Activated CD8-positive, alpha-beta memory T cell treated with anti-CD3 and anti-CD28 coated beads for 1 hour (primary cell): ENCODE data around the gene ASB6.
"Not testable (repeated sequence)": the region's sequence is repeated elsewhere in the genome, so short reads cannot be mapped to it uniquely, and the experiment has no call there.

Experiments
- DNase-seq, 2 donors: peaks; one replicate each; pipeline ENCODE4 v3.0.0-alpha.2; 2020; ENCODE audit warnings: low read depth in 1 of 2; ENCODE audit errors: extremely low read depth in 1 of 2

The ASB6 gene

GRCh38 chr9:129667850-129668249, 25.9 kb upstream of the ASB6 start:
- DNase-seq: no peak

- DNase-seq: no peak
These were observed 25.4 kb upstream of the ASB6 start for GRCh38 chr9:129667378-129667777.

GRCh38 chr9:129666575-129666974, 24.6 kb upstream of the ASB6 start:
- no peak for DNase-seq

- DNase-seq: no peak
These were observed 24.0 kb upstream of the ASB6 start for GRCh38 chr9:129665814-129666520.

GRCh38 chr9:129665389-129665775, 23.4 kb upstream of the ASB6 start, which contains the start of gene PRRX2:
Gene PRRX2, plus strand, starts transcription at chr9:129665647. Its CDS starts 221 bp downstream, at chr9:129665868.
- DNase-seq: peak in 1 of 2 donors; percentile 19

GRCh38 chr9:129664746-129665388, 22.9 kb upstream of the ASB6 start:
- no peak for DNase-seq

GRCh38 chr9:129662239-129662638, 20.3 kb upstream of the ASB6 start:
- not testable (repeated sequence) for DNase-seq

GRCh38 chr9:129661029-129661428, 19.1 kb upstream of the ASB6 start:
- no peak for DNase-seq

GRCh38 chr9:129656795-129657390, 14.9 kb upstream of the ASB6 start:
- DNase-seq: no peak

- DNase-seq: no peak
These were observed 13.7 kb upstream of the ASB6 start for GRCh38 chr9:129655696-129656095.

- no peak for DNase-seq
These were observed 13.2 kb upstream of the ASB6 start for GRCh38 chr9:129655154-129655553.

GRCh38 chr9:129654554-129655040, 12.6 kb upstream of the ASB6 start:
- no peak for DNase-seq

- DNase-seq: no peak
These were observed 12.0 kb upstream of the ASB6 start for GRCh38 chr9:129653823-129654553.

GRCh38 chr9:129650680-129651235, 8.8 kb upstream of the ASB6 start:
- DNase-seq: no peak

GRCh38 chr9:129649726-129650679, 8.1 kb upstream of the ASB6 start:
- no peak for DNase-seq

GRCh38 chr9:129648764-129649115, 6.8 kb upstream of the ASB6 start:
- no peak for DNase-seq

GRCh38 chr9:129648092-129648763, 6.3 kb upstream of the ASB6 start:
- DNase-seq: no peak

- DNase-seq: no peak
These were observed 5.7 kb upstream of the ASB6 start for GRCh38 chr9:129647635-129648034.

- DNase-seq: no peak
These were observed 4.7 kb upstream of the ASB6 start for GRCh38 chr9:129646654-129647053.
